Measurements from ENCODE around the gene FBXW7.

FBXW7 gene

DNA sequence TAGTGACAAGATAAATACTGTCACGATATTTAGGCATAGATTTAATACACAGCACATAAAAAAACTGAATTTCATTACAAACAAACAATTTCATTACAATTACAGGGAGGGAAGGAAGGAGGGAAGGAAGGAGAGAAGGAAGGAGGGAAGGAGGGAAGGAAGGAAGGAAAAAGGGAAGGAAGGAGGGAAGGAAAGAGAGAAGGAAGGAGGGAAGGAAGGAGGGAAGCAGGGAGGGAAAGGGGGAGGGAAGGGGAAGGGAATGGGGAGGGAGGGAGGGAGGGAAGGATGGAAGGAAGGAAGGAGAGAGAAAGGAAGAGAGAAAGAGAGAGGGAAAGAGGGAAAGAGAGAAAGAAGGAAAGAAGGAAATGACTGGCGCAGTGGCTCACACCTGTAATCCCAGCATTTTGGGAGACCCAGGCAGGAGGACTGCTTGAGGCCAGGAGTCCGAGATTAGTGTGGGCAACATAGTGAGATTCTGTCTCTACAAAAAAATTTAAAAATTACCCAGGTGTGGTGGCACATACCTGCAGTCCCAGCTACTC is 64.6 kb downstream of the FBXW7 start:
- no peak for DNase-seq (ENCODE audit: low spot score)

DNA sequence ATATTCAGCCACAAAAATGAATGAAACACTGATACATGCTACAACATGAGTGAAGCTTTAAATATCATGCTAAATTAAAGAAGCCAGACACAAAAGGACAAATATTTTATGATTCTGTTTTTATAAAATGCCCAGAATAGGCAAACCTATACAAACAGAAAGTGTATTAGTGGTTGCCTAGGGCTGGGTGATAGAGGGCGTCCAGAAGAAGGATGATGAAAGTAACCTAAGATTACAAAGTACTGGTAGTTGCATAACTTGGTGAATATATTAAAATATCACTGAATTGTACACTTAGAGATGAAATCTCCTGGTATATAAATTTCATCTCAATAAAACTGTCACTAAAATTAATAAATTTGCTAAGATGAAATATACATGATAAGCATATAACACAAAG is 67.5 kb downstream of the FBXW7 start:
- no peak for DNase-seq (ENCODE audit: low spot score)

DNA sequence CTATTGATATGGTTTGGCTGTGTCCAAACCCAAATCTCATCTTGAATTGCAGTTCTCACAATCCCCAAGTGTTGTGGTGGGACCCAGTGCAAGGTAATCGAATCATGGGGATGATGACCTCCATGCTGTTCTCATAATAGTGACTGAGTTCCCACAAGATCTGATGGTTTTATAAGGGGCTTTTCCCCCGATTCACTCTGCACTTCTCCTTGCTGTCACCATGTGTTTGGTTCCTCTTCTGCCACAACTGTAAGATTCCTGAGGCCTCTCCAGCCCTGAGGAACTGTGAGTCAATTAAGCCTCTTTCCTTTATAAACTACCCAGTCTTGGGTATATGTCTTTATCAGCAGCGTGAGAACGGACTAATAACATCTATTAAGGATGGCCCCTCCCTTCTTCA is 68.8 kb downstream of the FBXW7 start:
- DNase-seq (ENCODE audit: low spot score): no peak

DNA sequence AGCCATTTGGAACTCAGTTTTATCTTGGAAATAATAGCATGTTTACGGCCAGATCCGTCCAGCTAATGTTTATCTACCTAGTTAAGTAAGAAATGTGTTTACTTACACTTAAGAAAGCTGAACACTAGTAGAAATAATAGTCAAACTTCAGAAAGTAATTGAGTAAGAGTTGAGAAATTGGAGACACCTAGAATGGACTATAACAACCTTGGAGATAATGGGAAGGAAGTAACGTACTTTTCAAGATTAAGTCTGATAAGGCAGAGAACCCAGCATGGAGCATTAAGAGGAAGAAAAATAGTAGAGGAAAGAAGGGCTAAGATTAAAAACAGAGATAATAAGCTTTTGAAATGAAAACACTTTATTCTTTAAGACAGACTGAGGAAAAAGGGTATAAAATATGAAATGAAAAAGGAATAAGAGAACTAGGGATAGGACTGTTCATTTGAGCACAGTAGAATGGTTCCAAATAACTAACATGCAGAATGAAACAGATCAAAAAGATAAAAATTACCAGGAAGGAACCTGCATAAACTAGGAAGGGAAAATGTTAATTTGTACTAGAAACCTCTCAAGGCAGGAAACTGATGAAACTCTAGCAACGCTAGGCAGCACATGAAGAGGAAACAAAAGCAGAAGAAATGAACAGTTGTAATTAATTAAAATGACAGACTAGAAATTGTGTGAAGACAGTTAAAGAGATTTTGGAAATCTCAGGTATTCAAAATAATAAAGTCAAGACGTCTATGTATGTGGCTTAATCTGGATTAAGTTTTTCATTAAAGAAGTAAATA is 71.7 kb downstream of the FBXW7 start:
- no peak for DNase-seq (ENCODE audit: low spot score)

DNA sequence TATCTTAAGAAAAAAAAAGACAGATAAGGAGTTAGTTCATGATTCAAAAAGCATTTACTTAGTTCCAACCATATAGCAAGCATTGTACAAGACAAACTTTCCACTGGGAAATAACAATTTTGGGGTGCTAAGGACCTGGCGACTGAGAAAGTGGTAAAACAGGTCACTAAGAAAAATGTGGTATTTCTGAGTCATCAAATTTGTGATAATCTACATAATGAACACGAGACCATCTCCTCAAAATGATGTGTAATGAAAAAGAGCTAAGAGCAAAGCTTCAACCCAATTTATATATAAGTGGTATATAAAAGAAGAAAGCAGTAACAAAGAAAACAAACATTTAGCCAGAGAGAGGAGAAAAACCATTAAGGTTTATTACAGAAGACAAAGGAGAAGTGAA is 72.3 kb downstream of the FBXW7 start:
- no peak for DNase-seq (ENCODE audit: low spot score)

DNA sequence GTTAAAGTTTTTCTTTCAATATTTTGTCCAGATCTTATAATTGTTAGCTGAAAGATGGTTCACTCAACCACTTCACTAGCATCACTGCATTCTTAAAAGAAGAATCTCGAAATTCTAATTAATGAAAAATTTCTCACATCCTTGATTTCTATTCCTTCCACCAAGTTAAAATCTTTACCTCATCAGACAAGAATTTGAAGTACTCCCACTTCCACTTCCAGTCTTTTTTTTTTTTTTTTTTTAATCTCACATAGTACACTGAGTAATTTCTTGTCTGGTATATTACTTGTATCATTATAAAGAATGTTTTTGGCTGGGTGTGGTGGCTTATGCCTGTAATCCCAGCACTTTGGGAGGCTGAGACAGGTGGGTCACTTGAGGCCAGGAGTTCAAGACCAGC is 73.2 kb downstream of the FBXW7 start:
- DNase-seq (ENCODE audit: low spot score): no peak

DNA sequence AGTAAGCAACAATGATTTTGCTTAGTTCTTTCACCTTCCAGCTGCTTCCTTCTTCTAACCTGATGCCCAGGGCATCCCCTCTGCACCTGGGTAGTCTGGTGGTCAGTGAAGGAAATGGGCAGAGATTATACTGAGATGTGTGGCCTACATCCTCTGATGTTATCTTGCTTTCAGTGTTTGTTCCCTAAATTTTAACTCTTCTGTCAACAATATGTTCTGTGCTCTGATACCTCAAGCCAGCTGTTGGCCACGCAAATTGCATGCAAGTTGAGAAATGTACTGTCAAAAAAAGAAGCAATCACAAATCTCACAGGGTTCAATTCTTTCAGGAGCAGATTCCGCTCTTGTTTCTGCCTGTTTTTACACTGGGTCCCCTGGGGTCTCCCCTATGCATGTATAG is 73.8 kb downstream of the FBXW7 start:
- DNase-seq (ENCODE audit: low spot score): no peak

DNA sequence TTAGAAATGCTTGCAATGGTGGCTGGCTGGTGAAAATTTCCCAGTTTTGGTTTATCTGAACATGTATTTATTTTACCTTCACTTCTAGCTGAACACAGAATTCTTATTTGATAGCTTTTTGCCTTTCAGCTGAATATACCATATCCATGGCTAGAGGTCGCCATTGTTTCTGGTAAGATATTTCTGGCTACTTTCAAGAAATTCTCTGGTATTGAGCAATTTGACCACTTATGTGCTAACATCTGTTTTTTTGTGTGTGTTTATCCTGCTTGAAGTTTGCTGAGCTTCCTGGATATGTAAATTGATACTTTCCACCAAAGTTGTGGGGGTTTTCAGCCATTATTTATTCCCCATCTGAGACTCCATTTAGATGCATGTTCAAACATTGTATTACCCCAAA is 75.4 kb downstream of the FBXW7 start:
- DNase-seq (ENCODE audit: low spot score): no peak

DNA sequence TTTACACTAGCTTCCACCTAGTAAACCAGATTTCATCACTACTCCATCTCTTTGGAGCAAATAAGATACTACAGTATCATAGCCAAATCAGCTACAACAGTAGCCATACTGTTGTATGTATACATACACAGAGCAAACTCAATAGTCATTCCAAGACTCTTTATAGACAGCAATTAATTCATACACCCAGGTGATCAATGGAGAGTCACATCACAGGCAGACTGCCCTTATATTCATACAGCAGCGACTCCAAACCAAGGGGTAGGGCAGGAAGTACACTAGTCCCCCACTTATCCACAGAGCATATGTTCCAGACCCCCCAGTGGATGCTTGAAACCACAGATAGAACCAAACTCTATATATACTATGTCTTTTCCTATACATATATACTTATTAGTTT is 76.6 kb downstream of the FBXW7 start:
- DNase-seq (ENCODE audit: low spot score): no peak

DNA sequence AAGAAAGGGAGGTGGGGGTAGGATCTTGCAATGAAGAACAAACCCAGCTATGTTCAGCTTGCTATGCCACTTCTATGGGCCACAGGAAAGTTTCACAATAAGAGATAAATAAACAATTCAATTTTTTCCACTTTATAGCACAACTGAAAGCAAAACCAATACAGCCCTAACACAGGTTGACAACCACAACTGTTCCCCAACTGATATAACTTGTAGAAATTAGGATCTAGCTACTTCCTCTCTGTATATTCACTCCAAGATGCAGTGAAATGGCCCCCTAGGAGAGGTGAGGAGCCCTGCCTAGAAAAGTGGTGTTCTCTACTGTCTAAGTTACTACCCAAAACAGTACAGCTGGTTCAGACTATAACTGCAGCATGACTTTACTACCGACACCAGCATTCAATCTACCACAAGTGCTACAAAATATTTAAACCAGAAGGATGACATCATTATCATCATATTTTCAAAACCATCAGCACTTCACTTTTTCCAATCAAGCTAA is 77.0 kb downstream of the FBXW7 start:
- no peak for DNase-seq (ENCODE audit: low spot score)

DNA sequence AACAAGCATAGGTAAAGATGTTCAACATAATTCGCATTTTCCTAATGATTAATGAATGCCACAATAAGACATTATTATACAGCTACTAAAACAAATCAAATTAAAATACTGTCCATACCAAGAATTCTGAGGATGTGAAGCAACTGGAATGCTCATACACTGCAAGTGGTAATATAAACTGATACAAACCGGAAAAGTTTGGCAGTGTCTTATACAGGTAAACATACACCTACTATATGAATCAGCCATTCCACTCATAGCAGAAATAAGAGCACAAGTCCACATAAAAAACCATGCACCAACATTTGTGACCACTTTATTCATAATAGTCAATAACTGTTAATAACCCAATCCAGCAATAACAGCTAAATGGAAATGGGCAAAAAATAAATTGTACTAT is 79.3 kb downstream of the FBXW7 start:
- DNase-seq (ENCODE audit: low spot score): no peak

DNA sequence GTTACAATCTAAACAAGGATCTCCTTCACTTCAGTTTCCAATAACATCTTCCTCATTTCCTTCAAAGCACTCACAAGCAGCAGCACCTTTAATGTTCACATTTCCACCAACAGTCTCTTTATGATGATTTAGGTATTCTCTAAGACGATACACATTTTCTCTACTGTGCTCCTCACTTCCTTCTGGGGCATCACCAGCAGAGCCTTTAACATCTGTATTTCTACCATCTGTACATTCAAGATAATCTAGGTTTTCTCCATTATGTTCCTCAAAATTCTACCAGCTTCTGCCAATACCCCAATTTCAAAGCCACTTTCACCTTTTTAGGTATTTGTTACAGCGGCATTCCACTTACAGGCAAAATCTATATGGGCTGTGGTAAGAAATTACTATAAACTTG is 80.6 kb downstream of the FBXW7 start:
- DNase-seq (ENCODE audit: low spot score): no peak

DNA sequence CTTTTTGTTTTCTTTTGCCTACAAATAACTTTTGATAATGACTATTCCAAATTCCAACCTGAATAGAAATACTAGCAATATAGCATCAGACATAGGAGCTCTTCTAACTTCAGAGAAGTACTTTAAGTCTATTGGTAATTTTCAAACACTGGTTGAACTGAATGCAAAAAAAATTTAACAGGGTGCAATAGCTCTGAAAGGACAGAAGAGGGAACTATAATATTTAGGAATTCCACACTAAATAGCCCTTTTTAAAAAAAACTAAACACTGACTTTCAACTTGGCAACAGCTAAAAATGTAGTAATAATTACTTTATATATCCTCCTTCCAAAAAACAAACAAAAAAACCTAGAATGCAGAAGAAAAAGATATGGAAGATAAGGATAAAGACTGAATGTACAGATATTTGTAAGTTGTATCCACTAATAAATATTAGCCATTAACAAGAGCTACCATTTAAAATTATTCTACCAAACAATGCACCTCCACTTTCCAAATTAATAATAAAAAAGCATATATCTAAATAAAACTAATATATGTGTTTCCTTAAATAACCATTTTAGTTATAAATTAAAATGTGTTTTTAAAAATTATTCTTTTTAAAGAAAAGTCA is 81.4 kb downstream of the FBXW7 start:
- DNase-seq (ENCODE audit: low spot score): no peak

DNA sequence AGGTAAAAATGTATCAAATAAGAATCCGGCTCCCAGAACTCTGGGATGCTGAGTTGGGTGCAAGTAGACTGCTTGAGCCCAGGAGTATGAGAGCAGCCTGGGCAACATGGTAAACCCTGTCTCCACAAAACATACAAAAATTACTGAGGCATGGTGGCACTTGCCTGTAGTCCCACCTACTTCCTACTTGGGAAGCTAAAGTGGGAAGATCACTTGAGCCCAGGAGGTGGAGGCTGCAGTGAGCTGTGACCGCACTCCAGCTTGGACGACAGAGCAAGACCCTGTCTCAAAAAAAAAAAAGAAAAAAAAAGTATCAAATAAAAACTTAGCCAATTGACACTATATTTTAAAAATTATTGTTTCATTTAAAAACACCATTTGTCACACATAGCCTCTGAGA is 84.4 kb downstream of the FBXW7 start:
- no peak for DNase-seq (ENCODE audit: low spot score)

DNA sequence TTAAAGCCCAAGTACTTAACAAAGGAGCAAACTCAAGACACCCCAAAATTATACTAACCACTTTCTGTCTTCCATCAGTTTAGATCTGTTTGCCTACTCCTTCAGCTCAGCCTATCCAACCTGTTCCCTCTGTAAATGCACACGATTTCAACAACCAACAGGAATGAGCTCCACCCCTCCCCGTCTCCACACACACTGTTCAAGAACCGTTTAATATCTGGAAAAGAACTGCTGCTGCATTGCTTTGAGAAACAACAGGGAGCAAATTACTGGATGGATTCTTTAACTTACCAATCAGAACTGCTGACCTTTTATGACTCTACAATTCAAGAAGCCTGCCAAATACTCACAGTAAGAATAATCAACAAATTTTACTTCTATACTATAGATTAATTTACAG is 87.0 kb downstream of the FBXW7 start:
- DNase-seq (ENCODE audit: low spot score): no peak

DNA sequence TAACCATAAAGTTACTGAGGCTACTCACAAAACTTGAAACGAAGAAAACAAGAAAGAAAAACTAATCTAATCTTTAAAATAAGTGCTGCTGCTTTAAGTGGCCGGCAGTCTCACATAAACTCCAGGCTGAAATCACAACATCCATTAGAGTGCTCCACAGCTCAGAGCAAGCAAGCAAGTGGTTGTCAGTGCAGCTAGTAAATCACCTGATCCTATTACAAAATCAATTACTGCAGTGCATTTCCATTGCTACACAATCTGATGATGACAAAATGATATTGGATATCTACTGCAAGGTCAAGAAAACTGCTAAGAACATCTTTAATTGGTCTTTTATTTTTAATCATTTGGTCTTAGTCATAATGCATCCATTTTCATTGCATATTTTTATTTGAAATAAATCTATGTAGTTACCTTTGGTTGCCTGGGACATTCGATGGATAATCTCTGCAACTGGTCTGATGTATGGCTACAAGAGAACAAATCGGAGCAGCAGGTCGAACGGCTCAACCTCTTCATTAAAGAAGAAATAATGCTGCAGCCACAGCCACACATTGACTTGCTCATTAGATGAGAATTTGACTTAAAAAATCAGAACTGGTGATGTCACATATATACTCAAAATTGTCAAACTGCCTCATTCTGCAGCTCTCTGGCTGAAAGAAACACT is 87.7 kb downstream of the FBXW7 start:
- no peak for DNase-seq (ENCODE audit: low spot score)

DNA sequence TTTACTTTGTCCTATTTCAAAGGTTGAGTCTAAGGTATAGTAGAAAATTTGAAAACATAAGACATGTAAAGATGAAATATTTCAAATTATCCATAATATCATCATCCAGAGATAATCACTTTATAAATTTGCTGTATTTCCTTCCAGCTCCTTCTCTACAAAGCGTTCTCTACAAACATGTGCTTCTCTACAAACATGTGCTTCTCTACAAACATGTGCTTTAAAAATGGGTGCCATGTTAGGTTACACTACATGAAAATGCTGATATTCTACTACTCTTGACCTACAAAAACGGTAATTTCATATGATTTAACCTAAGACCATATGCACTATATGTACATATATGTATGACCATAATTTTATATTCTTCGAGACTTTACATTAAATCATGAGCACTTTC is 92.0 kb downstream of the FBXW7 start:
- no peak for DNase-seq (ENCODE audit: low spot score)

DNA sequence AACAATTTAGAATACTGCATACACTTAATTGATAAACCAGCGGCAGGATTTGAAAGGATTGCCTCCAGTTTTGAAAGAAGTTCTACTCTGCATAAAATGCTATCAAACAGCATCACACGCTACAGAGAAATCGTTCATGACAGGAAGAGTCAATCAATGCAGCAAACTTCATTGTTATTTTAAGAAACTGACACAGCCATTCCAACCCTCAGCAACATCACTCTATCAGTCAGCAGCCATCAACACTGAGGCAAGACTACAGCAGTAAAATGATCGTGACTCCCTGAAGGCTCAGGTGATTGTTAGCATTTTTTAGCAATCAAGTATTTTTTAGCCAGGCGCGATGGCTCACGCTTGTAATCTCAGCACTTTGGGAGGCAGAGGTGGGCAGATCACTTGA is 98.3 kb downstream of the FBXW7 start:
- DNase-seq (ENCODE audit: low spot score): no peak

DNA sequence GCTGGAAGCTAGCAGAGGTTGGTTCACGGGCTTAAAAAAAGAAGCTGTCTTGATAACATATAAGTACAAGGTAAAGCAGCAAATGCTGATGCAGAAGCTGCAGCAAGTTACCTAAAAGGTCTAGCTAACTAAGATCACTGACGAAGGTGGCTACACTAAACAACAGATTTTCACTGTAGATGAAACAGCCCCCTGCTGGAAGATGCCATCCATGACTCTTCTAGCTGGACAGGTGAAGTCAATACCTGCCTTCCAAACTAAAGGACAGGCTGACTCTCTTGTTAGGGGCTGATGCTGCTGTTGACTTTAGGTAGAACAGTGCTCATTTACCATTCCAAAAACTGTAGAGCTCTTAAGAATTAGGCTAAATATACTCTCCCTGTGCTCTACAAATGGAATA is 99.5 kb downstream of the FBXW7 start:
- DNase-seq (ENCODE audit: low spot score): no peak

DNA sequence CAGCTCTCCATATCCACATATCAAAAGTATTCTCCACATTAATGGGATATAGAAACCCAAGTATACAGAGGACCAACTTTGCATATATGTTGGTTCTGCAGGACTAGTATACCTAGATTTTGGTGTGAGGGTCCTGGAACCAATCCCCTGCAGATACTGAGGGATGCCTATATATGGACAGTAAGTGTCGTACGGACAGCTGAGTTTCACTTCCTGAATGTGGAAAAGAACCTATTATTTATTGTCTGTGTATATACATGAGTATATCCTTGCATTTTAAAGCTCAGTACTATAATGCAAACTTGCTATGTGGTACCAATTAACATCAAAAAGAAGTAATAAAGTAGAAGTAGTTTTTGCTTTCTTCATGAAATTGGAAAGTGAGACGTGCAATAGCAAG is 101.9 kb downstream of the FBXW7 start:
- no peak for DNase-seq (ENCODE audit: low spot score)

DNA sequence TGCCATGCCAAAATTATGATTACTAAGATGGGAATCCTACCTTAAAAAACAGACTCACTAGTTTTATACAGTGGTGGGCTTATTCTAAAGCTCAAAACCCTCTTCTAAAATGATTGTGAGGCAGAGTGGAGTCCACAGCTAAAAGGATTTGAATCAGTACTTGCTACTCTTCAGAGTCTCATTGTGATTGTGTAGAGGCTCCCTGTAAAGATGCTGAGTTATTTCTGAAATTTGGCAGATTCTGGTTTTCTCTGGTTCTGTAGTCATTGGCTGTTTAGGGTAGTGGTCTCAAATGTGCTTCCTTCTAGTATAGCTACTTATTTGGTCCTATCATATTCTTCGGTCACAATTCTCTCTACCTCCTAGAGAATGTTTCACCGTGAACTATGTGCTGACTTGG is 104.1 kb downstream of the FBXW7 start:
- no peak for DNase-seq (ENCODE audit: low spot score)

DNA sequence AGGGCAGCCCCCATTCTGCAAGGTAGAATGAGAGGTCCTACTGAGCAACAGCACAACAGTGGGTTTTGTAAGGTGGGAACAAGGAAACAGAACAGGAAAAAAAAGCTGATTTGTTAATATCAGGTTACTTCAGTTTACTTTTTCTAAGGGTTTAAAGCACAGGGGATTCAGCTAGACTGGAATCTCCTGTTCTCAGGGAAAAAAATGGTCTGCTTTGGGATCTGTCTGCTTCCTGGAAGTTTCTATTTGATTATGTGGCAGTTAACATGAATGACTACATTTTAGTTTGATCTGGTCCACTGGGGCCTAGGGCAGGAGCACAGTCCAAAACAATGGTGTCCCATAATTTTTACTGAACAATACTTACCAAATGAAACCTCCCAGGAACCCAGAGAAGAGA is 104.6 kb downstream of the FBXW7 start:
- no peak for DNase-seq (ENCODE audit: low spot score)

DNA sequence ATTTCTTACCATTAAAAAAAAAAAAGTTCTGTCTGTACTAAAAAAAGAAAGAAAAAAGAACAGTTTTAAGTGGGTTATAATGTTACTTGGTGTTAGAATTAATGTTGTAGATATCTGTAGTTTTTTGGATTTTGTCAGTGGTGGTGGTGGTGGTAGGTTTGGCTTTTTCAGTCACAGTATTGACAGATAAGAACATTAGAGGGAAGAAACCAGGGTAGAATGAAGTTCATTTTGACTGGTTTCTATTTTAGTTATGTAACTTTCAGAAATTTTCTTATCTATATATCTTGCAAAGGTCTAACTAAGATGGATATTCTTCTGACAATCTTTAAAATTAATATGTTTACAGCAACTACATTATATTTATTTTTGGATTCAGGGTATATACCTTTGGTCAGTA is 105.4 kb downstream of the FBXW7 start:
- no peak for DNase-seq (ENCODE audit: low spot score)
